Stimulated activated CD4-positive, alpha-beta T cell treated with anti-CD3 and anti-CD28 coated beads, TNF-alpha, amount 100 ng/mL, for 24 hours (primary cell): ENCODE measurements around the gene LRRC37A2.
A peak's percentile ranks its signal among the peaks of the same experiment; 100 is the strongest.
"Not testable (repeated sequence)": the region's sequence is repeated elsewhere in the genome, so short reads cannot be mapped to it uniquely, and the experiment has no call there.

Experiments used
- DNase-seq, 3 experiments: peaks; one replicate each; pipeline ENCODE4 v3.0.0-alpha.2; 2020; ENCODE audit warnings: low read depth in 3 of 3

LRRC37A2 gene

DNA sequence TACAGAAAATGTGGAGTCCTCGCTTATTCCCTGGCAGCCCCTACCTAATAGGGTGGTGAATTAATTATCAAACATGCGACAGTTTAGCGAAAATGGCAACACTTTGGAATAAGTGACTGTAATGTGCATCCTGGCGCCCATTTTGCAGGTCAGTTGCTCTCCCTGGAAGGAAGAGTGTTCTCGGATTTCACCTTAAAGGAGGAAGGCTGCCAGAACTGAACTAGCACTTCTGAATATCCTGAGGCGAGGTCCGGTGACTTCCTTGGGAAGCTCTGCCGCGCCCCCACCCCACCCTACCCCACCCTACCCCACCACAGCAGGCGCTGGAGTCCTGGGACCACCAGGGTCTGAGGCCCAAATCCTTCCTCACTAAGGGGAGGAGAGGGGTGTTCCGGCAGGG, at the start of gene LRRC37A2:
Gene LRRC37A2 (plus strand): TSS at position 301 of the 400 bp plus-strand sequence. CDS start 245 bp downstream, outside the sequence.
- DNase-seq, result not testable (repeated sequence)

DNA sequence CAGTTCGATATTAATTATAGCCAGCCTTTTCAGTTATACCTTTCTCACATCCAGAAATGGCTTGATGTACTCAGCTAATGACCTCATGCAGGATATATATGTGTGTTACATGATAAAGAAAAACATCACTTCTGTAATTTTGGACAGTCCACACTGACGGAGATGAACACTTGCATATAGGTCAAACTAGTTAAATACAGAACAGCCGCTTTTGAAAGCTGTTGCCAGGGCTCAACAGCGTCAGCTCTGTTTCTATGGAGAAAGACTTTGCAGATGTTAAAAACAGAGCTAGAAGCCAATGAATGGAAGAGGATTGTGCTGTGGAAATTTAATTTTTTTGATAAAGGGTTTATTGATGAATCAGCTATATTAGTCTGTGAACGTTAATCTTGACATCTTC, 44.6 kb upstream of the LRRC37A2 start:
- DNase-seq, result not testable (repeated sequence)

DNA sequence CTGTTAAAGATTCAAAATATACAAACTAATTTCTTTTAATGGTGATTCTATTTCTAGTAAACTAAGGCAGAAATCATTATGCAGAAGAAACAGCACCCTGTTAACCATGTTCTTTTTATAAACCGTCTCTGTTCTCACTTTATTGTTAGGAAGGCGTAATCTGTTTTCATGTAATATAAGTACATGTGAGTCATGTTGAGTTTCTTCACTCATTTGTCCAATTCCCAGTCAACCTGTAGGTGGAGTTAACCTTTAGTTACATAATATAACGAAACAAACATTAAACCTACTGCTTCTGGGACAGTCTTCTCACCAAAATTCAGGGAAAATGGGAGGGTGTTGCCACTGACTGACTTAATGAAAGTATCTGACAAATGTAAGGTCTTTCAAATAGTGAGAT, 37.8 kb upstream of the LRRC37A2 start:
- not testable (repeated sequence) for DNase-seq

DNA sequence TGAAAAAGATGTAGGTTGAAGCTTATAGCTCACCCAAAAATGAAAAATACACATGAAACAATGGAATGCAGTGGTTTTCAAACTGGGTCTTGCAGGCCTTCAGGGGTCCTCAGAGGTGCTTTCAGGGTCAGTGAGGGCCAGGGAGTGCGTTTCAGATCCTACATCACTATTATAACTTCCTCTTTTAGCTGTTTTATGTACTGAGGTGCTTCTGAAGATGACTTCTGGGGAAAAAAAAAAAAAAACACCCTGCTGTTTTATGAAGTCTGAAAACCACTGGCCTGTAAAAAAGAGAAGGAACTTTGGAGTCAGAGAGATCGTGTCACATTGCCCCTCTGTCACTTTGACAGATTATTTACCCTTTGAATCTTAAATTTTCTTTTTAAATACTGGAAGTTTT, 36.7 kb upstream of the LRRC37A2 start:
- not testable (repeated sequence) for DNase-seq

DNA sequence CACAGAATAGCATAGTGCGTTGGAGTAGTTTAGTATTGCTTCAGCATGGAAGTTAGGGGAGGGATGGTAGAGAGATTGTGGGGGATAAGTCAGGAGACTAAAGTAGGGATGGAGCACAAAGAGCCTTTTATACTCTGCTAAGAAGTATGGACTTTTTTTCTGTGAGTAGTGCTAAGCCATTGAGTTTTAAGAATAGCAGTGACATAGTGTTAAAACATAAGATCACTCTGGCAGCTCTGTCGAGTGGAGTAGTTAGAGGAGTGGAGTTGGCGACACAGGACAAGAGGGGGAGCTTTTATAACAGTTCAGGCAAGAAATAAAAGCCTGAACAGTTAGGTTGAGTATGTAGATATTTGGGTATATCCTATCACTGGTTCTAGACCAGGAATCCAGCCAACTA, 33.4 kb upstream of the LRRC37A2 start:
- DNase-seq, result not testable (repeated sequence)

DNA sequence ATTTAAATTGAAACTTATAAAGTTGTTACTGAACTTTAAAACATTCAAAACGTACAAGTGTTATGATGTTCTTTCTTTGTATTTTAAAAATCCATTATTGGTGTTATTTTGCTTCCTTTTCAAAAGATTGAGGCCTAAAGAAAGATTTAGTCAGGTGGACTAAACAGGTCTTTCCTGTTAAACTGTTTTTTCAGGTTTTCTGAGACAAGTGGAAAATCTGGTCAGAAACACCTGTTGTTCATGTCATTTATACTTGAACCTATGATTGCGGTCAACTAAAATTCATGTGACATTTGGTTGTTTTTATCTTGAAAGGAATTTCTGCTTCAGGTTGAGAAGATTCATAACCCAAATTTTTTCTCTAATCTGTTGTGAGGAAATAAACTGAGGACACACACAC, 31.0 kb upstream of the LRRC37A2 start:
- DNase-seq, result not testable (repeated sequence)

DNA sequence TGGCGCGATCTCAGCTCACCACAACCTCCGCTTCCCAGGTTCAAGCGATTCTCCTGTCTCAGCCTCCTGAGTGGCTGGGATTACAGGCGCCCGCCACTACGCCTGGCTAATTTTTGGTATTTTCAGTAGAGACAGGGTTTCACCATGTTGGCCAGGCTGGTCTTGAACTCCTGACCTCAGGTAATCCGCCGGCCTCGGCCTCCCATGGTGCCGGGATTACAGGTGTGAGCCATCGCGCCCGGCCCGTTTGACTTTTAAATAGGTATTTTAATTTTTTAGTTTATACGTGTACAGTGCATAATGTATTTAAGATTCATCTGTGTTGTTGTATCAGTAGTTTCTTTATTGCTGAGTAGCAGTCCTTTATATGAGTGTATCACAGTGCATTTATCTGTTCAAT, 20.2 kb upstream of the LRRC37A2 start:
- DNase-seq, result not testable (repeated sequence)

DNA sequence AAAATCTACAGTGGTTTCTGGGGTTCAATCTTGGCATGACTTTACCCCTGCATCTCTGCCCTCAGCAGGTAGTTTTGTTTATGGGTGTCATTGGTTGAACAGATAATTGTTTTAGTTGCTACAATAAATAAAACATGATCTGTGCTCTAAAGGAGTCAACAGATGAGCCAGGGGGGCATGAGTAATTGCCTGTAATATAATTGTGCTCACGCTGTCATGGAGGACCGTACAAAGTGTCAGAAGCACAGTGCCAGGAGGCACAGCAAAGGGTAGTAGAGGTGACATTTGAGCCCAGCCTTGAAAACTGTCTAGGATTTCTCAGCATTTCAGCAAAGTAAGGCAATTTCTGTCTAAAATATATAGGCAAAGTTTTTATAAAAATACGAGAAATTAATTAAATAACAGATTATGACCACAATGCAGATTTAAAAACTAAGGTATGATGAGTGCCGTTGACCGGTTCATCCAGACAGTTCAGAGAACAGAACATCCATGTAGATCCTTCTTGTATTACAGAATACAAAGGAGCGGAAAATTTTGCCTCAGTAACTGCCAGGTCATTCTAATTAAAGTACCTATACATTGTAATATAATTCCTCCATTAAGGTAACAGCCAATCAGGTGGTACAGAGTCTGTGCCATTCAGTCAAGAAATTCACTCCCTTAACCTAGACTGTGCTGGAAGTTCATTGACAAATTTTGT, 12.7 kb upstream of the LRRC37A2 start:
- DNase-seq, result not testable (repeated sequence)

DNA sequence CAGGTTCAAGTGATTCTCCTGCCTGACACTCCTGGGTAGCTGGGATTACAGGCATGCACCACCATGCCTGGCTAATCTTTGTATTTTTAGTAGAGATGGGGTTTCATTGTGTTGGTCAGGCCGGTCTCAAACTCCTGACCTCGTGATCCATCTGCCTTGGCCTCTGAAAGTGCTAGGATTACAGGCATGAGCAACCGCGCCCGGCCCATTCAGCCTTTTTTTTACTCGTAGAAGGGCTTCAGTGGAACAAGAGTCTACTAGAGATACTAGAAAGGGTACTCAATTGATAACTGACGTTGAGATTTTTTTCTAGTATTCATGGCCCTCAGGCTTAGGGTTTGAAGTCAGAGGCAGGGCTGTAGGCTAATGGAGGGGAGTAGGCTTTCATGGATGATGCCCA, 6.4 kb upstream of the LRRC37A2 start:
- not testable (repeated sequence) for DNase-seq

DNA sequence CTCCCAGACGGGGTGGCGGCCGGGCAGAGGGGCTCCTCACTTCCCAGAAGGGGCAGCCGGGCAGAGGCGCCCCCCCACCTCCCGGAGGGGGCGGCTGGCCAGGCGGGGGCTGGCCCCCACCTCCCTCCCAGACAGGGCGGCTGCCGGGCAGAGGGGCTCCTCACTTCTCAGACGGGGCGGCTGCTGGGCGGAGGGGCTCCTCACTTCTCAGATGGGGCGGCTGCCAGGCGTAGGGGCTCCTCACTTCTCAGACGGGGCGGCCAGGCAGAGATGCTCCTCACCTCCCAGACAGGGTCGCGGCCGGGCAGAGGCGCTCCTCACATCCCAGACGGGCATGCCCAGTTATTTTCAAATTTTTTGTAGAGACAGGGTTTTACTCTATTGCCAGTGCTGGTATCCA, 22.4 kb downstream of the LRRC37A2 start:
- DNase-seq, result not testable (repeated sequence)

DNA sequence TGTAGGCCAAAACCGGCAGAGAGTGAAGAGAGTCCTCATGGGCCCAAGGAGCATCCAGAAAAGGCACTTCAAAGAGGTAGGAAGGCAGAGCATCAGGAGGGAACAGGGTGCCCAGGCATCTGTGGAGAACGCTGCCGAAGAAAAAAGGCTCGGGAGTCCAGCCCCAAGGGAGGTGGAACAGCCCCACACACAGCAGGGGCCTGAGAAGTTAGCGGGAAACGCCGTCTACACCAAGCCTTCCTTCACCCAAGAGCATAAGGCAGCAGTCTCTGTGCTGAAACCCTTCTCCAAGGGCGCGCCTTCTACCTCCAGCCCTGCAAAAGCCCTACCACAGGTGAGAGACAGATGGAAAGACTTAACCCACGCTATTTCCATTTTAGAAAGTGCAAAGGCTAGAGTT, 36.3 kb downstream of the LRRC37A2 start:
- not testable (repeated sequence) for DNase-seq

DNA sequence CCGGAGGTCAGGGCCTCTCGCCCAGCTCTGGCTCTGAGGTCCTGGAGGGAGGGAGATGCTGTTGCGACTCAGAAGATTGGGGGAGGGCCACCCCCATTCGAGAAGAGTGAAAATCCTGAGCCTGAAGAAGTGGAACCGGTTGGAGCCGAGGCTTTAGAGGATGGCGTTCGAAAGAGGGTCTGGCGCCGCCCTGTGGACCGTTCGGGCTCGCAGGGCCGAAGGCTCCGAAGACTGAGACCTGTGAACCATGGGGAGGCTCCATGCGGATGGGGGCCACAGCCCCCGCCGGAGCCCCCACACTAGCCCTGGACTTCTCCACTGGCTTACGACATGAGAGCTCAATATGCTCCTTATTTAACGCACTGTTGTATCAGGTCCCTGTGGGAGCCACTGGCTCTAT, 46.9 kb downstream of the LRRC37A2 start:
- not testable (repeated sequence) for DNase-seq

DNA sequence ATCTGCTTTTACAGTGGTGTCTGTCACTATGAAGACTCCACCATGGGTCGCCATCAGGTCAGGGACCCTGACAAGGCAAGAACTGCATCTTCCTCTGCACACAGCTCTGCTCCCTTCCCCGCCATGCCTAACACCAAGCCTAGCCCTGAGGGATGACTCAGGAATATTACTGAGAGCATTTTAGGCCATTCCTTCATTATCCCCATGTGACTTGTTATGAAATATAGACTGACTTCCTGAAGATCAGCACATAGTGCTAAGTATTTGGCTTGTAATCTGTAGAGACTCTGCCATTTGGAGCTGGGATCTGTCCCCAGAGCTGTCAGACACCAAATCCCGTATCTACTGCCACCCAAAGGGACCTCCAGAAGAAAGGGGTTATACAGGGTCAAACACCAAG, 47.8 kb downstream of the LRRC37A2 start:
- not testable (repeated sequence) for DNase-seq

DNA sequence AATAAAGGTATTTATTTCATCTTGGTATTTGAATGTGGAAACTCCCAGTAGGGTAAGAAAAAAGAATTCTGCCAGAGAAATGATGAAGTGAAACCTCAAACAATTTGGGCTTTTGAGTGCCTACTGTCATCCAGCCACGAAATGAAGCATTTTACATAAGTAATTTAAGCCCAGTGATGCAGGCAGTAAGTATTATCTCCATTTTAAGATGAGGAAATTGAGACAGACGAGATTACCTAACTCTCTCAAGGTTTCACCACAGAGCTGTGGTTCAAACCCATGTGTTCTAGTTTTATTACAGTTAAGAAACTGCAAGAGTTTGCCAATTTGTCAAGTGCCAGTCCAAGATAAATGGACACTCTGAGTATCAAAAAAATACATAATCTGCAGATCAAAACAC, 54.0 kb downstream of the LRRC37A2 start:
- not testable (repeated sequence) for DNase-seq

DNA sequence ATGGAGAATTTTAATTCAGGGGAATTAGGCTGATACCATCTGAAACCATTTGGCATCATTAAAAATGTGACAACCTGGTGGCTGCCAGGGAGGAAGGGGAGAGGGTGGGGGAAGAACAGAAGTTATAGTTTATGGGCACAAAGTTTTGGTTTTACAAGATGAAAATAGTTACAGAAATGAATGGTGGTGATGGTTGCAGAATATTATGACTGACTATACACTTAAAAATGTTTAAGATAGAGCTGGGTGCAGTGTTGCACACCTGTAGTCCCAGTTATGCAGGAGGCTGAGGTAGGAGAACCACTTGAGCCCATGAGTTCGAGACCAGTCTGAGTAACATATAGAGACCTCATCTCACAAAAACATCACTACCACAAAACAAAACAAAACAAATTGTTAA, 54.7 kb downstream of the LRRC37A2 start:
- DNase-seq, result not testable (repeated sequence)

DNA sequence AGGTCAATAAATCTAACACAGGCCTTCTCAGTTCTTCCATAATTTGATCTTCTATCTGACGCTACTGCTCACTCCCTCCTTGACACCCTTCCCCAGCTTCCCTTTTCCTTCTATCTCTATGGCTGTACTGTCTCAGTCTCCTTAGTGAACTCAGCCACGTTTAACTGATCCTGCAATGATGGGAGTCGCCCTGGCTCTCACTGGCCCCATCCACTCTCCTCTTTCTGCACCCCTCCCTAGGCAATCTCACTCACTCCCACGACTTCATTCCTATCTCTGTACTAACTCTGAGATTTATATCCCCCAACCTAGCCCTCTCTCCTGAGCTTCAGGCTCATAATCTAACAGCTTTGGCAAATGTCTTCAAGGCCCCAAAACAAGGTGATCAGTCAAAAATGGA, 59.5 kb downstream of the LRRC37A2 start:
- DNase-seq, result not testable (repeated sequence)

DNA sequence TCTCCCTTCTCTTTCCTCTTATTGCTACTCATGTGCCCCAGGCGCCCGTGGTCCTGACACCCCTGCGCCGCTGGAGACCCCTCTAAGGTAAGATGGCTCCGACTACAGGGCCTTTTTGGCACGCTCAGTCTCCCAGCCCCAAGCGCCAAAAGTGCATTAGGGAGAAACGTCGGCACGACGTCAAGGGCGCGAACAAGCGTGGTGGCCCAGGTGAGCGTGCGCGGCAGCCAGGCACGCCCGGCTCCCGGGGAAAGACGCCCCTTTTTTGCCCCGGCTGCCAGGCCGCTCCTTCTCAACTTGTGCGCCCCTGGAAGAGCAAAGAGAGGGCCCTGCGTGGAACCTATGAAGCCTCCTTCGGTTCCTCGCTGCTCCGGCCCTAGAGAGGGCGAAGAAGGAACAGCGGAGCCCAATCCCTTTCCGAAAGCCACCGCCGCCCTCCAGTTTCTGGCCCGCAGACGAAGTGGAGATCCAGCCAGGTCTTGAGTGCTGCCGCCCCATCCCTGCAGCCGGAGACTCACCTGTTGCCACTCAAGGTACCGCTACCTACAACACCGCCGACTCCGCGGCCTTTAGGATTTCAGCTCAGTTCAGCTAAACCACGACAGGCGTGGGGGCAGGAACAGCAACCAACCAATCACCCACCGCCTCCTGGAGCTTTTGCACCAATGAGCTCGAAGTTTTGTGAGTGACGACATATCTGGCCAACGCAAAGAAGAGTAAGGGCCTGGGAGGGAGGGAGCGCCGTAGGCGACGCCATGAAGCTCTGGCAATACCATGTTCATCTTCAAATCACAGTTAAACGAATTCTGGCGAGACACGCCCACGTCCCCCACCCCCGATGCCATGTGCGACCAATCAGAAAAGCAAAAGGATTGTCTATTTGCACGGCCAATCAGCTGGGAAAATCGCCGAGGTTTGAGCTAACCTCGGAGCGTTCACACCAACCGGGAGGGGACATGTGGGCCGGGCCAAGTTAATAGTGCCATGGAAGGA, 67.1 kb downstream of the LRRC37A2 start, which contains the start of gene ARL17A:
Gene ARL17A (minus strand): TSS at position 609 of the 993 bp plus-strand sequence. CDS start 3,369 bp downstream, outside the sequence.
- peak; percentile 49 to 73 (median 51) for DNase-seq

DNA sequence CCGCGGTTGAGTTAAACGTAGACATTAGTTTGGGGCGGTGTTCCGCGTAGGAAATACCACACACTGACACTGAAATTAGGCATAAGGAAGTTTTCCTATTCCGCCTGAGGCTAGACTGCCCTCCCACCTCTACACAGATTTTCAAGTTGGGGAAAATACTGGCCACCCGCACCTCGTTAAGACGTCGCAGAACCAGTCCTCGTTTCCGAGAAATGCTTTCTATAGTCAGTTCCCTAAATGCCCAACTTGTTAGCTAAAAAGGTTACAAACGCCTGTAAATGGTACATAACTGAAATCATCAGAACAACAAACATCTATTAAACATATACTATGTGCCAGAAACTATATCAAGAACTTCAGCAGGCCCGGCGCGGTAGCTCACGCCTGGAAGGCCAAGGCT, 67.8 kb downstream of the LRRC37A2 start:
- not testable (repeated sequence) for DNase-seq

DNA sequence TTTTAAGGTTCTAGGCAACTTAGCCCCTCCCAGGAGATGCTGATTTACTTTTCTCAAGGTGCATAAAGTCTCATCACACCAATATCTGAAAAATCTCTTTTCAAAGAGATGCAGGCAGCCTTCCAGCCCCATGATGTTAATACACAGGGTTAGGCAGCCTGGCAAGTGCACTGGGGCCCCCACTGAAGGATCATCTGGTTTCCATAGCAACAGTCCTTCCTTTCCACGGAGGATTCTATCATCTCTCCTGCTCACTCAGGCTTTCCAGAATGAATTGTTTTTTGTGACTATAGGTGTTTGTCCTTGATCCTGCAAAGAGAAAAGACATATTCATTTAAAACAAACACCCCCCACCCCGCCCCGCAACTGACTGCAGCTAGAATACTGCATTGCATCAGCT, 73.2 kb downstream of the LRRC37A2 start:
- DNase-seq, result not testable (repeated sequence)

DNA sequence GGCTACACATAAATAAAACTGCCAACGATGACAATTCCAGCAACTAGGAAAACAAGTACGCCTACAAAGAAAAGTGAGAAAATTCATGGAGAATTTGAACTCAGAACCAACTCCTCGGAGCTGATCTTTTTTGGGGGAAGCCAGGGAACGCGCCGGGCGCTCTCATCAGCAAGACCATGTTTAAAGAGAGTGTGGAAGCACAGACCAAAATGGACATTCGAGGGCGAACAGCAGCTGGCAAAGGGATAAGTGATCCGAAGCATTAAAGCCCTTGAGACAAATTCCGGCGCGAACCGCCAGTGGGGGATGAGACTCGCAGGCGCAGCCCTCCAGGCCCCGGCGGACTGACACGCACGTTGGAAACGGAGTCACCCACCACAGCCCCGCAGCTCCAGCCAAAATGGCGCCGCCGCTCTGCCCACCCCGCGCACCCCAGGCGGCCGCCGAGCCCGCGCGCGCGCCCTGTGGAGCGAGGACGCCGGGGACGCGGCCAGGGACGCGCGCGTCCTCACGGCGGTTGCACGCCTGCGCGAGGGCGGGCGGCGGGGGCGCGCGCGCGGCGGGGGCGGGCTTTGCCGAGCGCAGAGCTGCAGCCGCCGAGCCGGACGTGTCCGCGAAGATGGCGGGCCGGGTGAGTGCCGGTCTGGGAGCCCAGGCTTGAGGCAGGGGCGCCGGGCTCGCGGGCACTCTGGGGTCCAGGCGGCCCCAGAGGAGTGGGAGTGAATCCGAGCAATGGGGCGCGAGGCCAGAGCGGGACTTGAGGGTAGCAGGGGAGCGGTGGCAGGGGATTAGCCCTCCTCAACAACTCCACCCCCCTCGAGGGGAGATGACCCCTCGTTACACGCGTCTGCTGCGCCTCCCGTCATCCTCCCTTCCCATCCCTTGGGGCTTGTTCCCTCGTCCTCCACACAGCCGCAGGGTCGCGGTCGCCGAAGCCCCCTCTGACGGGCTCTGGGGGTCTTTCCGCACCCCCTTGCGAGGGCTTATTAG, 78.2 kb downstream of the LRRC37A2 start, which contains the start of gene NSF:
Gene NSF (plus strand): TSS at position 513 of the 990 bp plus-strand sequence. CDS start 107 bp downstream, at position 620.
- not testable (repeated sequence) for DNase-seq

DNA sequence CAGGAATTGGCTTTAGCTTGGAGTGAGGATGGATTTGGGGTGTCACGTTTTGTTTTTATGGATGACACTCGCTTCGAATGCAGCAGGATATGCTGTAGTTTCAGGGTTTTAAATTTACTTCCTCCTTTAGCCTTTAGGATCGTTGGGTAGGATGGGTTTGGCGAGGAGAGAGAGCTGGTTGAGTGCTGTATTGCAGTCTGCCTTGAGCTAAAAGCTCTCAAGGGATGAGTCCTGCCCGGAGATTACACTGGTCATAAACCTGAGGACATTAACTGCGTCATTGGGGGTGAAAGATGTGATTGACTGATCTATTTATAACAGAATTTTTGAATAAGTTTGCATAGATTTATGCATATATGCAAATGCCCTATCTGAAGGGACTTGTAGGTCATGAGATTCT, 79.1 kb downstream of the LRRC37A2 start:
- DNase-seq, result not testable (repeated sequence)
